H1 (cell line): ENCODE results near the gene VSTM4. TPM values are rescaled to one million over a fixed set of nuclear protein-coding genes. Genes with fewer than 3 reads are reported as not detected.

Experiments
- CTCF ChIA-PET: fragments of 300-600 bp; sonication (Branson Sonifier 250); formaldehyde crosslinking; loops from one replicate; lab custom pipeline; 2021; ENCODE audit not compliant: partially characterized antibody; lab: Charles Lee
- POLR2A ChIA-PET: fragments of 300-600 bp; sonication (Branson Sonifier 250); formaldehyde crosslinking; loops from one replicate; lab custom pipeline; 2021; ENCODE audit warnings: inconsistent platforms; ENCODE audit not compliant: partially characterized antibody; lab: Charles Lee
- DNase-seq, 2 experiments: peaks; one replicate each; pipeline versions ENCODE4 v3.0.0 to v3.0.0-alpha.2; 2010 to 2022; ENCODE audit warnings: low spot score in 2 of 2, low read depth in 1 of 2, mixed read lengths in 1 of 2
- FAIRE-seq: peaks from 2 replicates; lab custom pipeline; 2011; peaks lifted over from hg19 to GRCh38; lab: Jason Lieb, UNC
- H2AFZ ChIP-seq: 2 replicates; pipeline ENCODE4 v1.8.1; 2012; ENCODE audit warnings: low read length, inconsistent platforms
- H2AK5ac ChIP-seq: 2 replicates; pipeline ENCODE4 v1.6.1; 2013; ENCODE audit warnings: low read depth, low read length
- H2BK120ac ChIP-seq: replicated peaks from 2 replicates; pipeline ENCODE3; 2013; ENCODE audit warnings: low read depth, low read length, inconsistent platforms
- H2BK12ac ChIP-seq: 2 replicates; pipeline ENCODE4 v1.6.1; 2013; ENCODE audit warnings: low read depth, low read length
- H2BK15ac ChIP-seq: 2 replicates; pipeline ENCODE4 v1.6.1; 2013; ENCODE audit warnings: low read length
- H2BK20ac ChIP-seq: 2 replicates; pipeline ENCODE4 v1.6.1; 2013; ENCODE audit warnings: low read length
- H2BK5ac ChIP-seq: 2 replicates; pipeline ENCODE4 v1.6.1; 2013; ENCODE audit warnings: low read depth, low read length
- H3K14ac ChIP-seq: 2 replicates; pipeline ENCODE4 v1.6.1; 2013; ENCODE audit warnings: inconsistent platforms; ENCODE audit not compliant: insufficient read length
- H3K18ac ChIP-seq: 2 replicates; pipeline ENCODE4 v1.6.1; 2013; ENCODE audit warnings: low read length; ENCODE audit errors: extremely low read depth
- H3K23ac ChIP-seq: 2 replicates; pipeline ENCODE4 v1.6.1; 2013; ENCODE audit warnings: inconsistent platforms; ENCODE audit not compliant: insufficient read length
- H3K23me2 ChIP-seq: 2 replicates; pipeline ENCODE4 v1.6.1; 2013; ENCODE audit warnings: low read depth, low read length
- H3K27ac ChIP-seq: 2 replicates; pipeline ENCODE4 v1.6.1; 2011; ENCODE audit warnings: low read depth, low read length, inconsistent platforms
- H3K27me3 ChIP-seq, 4 experiments: replicated peaks in 1 of 4; 1 replicate in 1 of 4; 2 replicates in 3 of 4; pipeline versions ENCODE4 v1.6.1 to v1.8.1; 2011 to 2013; ENCODE audit warnings: low read length in 3 of 4, mild to moderate bottlenecking in 3 of 4, inconsistent platforms in 2 of 4, mixed read lengths in 2 of 4, moderate library complexity in 1 of 4; ENCODE audit not compliant: control insufficient read depth in 3 of 4, insufficient read depth in 3 of 4; ENCODE audit errors: extremely low read depth in 1 of 4
- H3K36me3 ChIP-seq, 4 experiments: 2 replicates each; pipeline versions ENCODE4 v1.6.1 to v1.8.1; 2011 to 2013; ENCODE audit warnings: mild to moderate bottlenecking in 4 of 4, low read length in 3 of 4, moderate library complexity in 2 of 4, control low read depth in 1 of 4, inconsistent platforms in 1 of 4; ENCODE audit not compliant: insufficient read depth in 4 of 4, control insufficient read depth in 2 of 4
- H3K4ac ChIP-seq: replicated peaks from 2 replicates; pipeline ENCODE3; 2013; ENCODE audit warnings: low read length, low read depth, mixed read lengths, inconsistent platforms; ENCODE audit not compliant: insufficient read length
- H3K4me1 ChIP-seq, 4 experiments: replicated peaks in 1 of 4; 1 replicate in 1 of 4; 2 replicates in 3 of 4; pipeline versions ENCODE4 v1.6.1 to v1.8.1; 2011 to 2013; ENCODE audit warnings: low read length in 3 of 4, inconsistent platforms in 2 of 4, mixed read lengths in 1 of 4; ENCODE audit not compliant: insufficient read depth in 4 of 4, control insufficient read depth in 3 of 4
- H3K4me2 ChIP-seq, 2 experiments: 2 replicates each; pipeline versions ENCODE4 v1.6.1 to v1.8.1; 2011 to 2013; ENCODE audit warnings: low read depth in 2 of 2, low read length in 2 of 2, control low read depth in 1 of 2, inconsistent platforms in 1 of 2, mild to moderate bottlenecking in 1 of 2; ENCODE audit not compliant: insufficient read depth in 1 of 2
- H3K4me3 ChIP-seq, 4 experiments: fragments of 200-600, 300-600 bp in 1 of 4; sonication (generic), shearing (Covaris generic), sonication (Bioruptor Twin) in 1 of 4; 2 replicates each; pipeline versions ENCODE4 v1.5.1 to v1.8.1; 2011 to 2016; ENCODE audit warnings: low read length in 4 of 4, low read depth in 3 of 4, control low read depth in 2 of 4, inconsistent platforms in 2 of 4, mild to moderate bottlenecking in 2 of 4, mixed read lengths in 1 of 4, moderate library complexity in 1 of 4; ENCODE audit not compliant: insufficient read depth in 2 of 4; ENCODE audit errors: extremely low read depth in 1 of 4
- H3K56ac ChIP-seq: replicated peaks from 2 replicates; pipeline ENCODE3; 2013; ENCODE audit warnings: low read depth, mild to moderate bottlenecking, mixed read lengths, low read length, inconsistent platforms; ENCODE audit not compliant: insufficient read length
- H3K79me1 ChIP-seq: 2 replicates; pipeline ENCODE4 v1.6.1; 2013; ENCODE audit warnings: low read depth, low read length, control low read depth
- H3K79me2 ChIP-seq, 2 experiments: 2 replicates each; pipeline versions ENCODE4 v1.6.1 to v1.8.1; 2012 to 2013; ENCODE audit warnings: low read length in 2 of 2, mild to moderate bottlenecking in 2 of 2, inconsistent platforms in 1 of 2; ENCODE audit not compliant: insufficient read depth in 2 of 2, control insufficient read depth in 1 of 2
- H3K9ac ChIP-seq, 4 experiments: replicated peaks in 1 of 4; 1 replicate in 1 of 4; 2 replicates in 3 of 4; pipeline versions ENCODE4 v1.6.1 to v1.8.1; 2011 to 2013; ENCODE audit warnings: low read depth in 3 of 4, low read length in 3 of 4, control low read depth in 2 of 4, mild to moderate bottlenecking in 2 of 4, moderate library complexity in 2 of 4, inconsistent platforms in 1 of 4; ENCODE audit errors: extremely low read depth in 1 of 4
- H3K9me3 ChIP-seq, 2 experiments: 2 replicates each; pipeline versions ENCODE4 v1.6.1 to v1.8.1; 2012 to 2013; ENCODE audit warnings: mild to moderate bottlenecking in 2 of 2, moderate library complexity in 2 of 2, control low read depth in 1 of 2, inconsistent platforms in 1 of 2, low read depth in 1 of 2, low read length in 1 of 2, mixed read lengths in 1 of 2; ENCODE audit not compliant: insufficient read depth in 2 of 2
- H4K20me1 ChIP-seq, 2 experiments: replicated peaks in 1 of 2; 2 replicates each; pipeline versions ENCODE3 to v1.8.1; 2011 to 2013; ENCODE audit warnings: inconsistent platforms in 2 of 2, low read length in 2 of 2, mild to moderate bottlenecking in 1 of 2; ENCODE audit not compliant: insufficient read depth in 2 of 2, control insufficient read depth in 1 of 2
- H4K5ac ChIP-seq: 2 replicates; pipeline ENCODE4 v1.6.1; 2013; ENCODE audit warnings: low read length, low read depth, mixed read lengths, inconsistent platforms; ENCODE audit not compliant: insufficient read length
- H4K8ac ChIP-seq: 2 replicates; pipeline ENCODE4 v1.8.0; 2013; ENCODE audit warnings: mild to moderate bottlenecking, moderate library complexity, low read length, inconsistent platforms; ENCODE audit not compliant: insufficient read depth; ENCODE audit errors: extremely low read depth
- H4K91ac ChIP-seq: replicated peaks from 2 replicates; pipeline ENCODE3; 2013; ENCODE audit warnings: low read length, mixed read lengths, inconsistent platforms; ENCODE audit not compliant: insufficient read length
- ASH2L ChIP-seq: fragments of 200-600, 300-600 bp; sonication (generic); IDR thresholded peaks from one replicate; pipeline ENCODE4 v1.7.1; 2017; ENCODE audit warnings: low read length
- BCL11A ChIP-seq, 2 experiments: IDR thresholded peaks; one replicate each; pipeline ENCODE4 v1.6.1; 2011; ENCODE audit warnings: low read depth in 2 of 2, low read length in 2 of 2, mild to moderate bottlenecking in 2 of 2
- CBX8 ChIP-seq: fragments of 300-800, 300-1000 bp; sonication (generic); IDR thresholded peaks from 2 replicates; pipeline ENCODE4 v1.7.1; 2016; ENCODE audit warnings: low read depth, low read length, borderline replicate concordance
- E2F6 ChIP-seq: IDR thresholded peaks from 2 replicates; pipeline ENCODE4 v1.6.1; 2012; ENCODE audit warnings: inconsistent platforms
- JUN ChIP-seq: IDR thresholded peaks from 2 replicates; pipeline ENCODE4 v1.6.1; 2011; ENCODE audit warnings: low read depth, mild to moderate bottlenecking, improper control_type of control experiment, low read length
- MAFK ChIP-seq: IDR thresholded peaks from 2 replicates; pipeline ENCODE4 v1.6.1; 2012; ENCODE audit warnings: low read depth, mild to moderate bottlenecking, improper control_type of control experiment, low read length
- POU5F1 ChIP-seq: IDR thresholded peaks from 2 replicates; pipeline ENCODE4 v1.6.1; 2011; ENCODE audit warnings: low read depth, mild to moderate bottlenecking, low read length, moderate library complexity
- RXRA ChIP-seq: IDR thresholded peaks from 2 replicates; pipeline ENCODE4 v1.6.1; 2011; ENCODE audit warnings: low read depth, mild to moderate bottlenecking, low read length, moderate library complexity; ENCODE audit not compliant: insufficient read depth
- SIRT6 ChIP-seq: IDR thresholded peaks from one replicate; pipeline ENCODE4 v1.7.1; 2012; ENCODE audit warnings: low read length, inconsistent platforms
- WGBS, 2 experiments: shearing (Covaris generic) in 1 of 2; methylation state at CpG; one replicate each; pipeline versions ENCODE4 v1.1.6 to v1.1.7; 2013 to 2015; ENCODE audit warnings: low lambda C conversion rate in 2 of 2, mixed read lengths in 2 of 2, inconsistent platforms in 1 of 2, low coverage in 1 of 2, missing lambda C conversion rate in 1 of 2; ENCODE audit not compliant: insufficient replicate concordance in 2 of 2, insufficient coverage in 1 of 2, insufficient read length in 1 of 2; ENCODE audit errors: extremely low coverage in 1 of 2, missing lambda C conversion rate in 1 of 2; 5-methylcytosine and 5-hydroxymethylcytosine counted together
- polyA plus RNA-seq, 7 experiments: library from polyadenylated mRNA; depleted of rRNA in 3 of 7; stranded (reverse) in 5 of 7; unstranded in 2 of 7; fragments of >200 nt in 5 of 7; fragments of 200-250 nt in 2 of 7; gene quantifications; 1 replicate in 5 of 7; 2 replicates in 1 of 7; 4 replicates in 1 of 7; pipeline versions ENCODE4 v1.2.1 to v1.2.3, GENCODE V29; 2011 to 2013; ENCODE audit warnings: missing spikeins in 2 of 7, mixed read lengths in 2 of 7
- total RNA-seq: library from RNA; stranded (reverse); fragmentation: NEBNext Ultra II Directional; extraction: Animal tissue kit (Norgen Biotek cat#: 25700); gene quantifications from 2 replicates; pipeline ENCODE4 v1.2.1, GENCODE V29; 2021

Gene VSTM4
- total and polyA plus RNA-seq, 2 of the 8 experiments (the other 6 are each of a cell fraction or from before 2014, with no cell fraction given) = 0.48 to 0.73 TPM

- H3K56ac ChIP-seq = no peak overlapping the region
- H2BK5ac ChIP-seq = no peak overlapping the region
- no peak overlapping the region for H3K18ac ChIP-seq
- WGBS, 2 experiments = 94% methylated on average over 6 of the region's 7 CpGs; no CpG with 5 or more reads in 1 of the 2 experiments
- H3K9me3 ChIP-seq = no peaks in the 10 kb centered on the region
- no peaks in the 10 kb centered on the region for H4K20me1 ChIP-seq
- TF ChIP-seq ASH2L (no peak), E2F6 (no peak), MAFK (no peak), POU5F1 (no peak), JUN (no peak), BCL11A (IDR thresholded peaks at IDR 0.05; ENCODE audit: low read depth in 2 of 2, low read length in 2 of 2) (no peak), SIRT6 (no peak), RXRA (no peak), CBX8 (no peak)
- H3K4me2 ChIP-seq = no peak overlapping the region
- no peak overlapping the region for H2BK15ac ChIP-seq
- H4K5ac ChIP-seq = no peak overlapping the region
- CTCF ChIA-PET = interaction anchor here (1.2 kb wide), 1 partner anchor 9 kb away, joined by 3 read pairs; no protein-coding TSS in a partner anchor
- H3K27ac ChIP-seq = no peak overlapping the region
- no peak overlapping the region; the same call in 1 of the 2 replicates for H4K8ac ChIP-seq
- H3K4me1 ChIP-seq = no peaks in the 10 kb centered on the region
- H2BK12ac ChIP-seq = no peak overlapping the region
- H3K9ac ChIP-seq = no peak overlapping the region
- no peak overlapping the region for H2BK20ac ChIP-seq
- H3K79me1 ChIP-seq = no peaks in the 10 kb centered on the region
- no peak overlapping the region for H3K14ac ChIP-seq
- H2BK120ac ChIP-seq = no peak overlapping the region
- no peak overlapping the region for H3K23ac ChIP-seq
- no peaks in the 10 kb centered on the region for H3K36me3 ChIP-seq
- no peaks in the 10 kb centered on the region; the same call in 1 of the 2 replicates for H3K23me2 ChIP-seq
- H3K27me3 ChIP-seq = no peaks in the 10 kb centered on the region; a peak in 2 of 7 replicates
- DNase-seq (no peak), FAIRE-seq (no peak)
- no peak overlapping the region for H2AFZ ChIP-seq
- no peak overlapping the region for H2AK5ac ChIP-seq
- POLR2A ChIA-PET = no interaction called here
- H3K79me2 ChIP-seq = no peaks in the 10 kb centered on the region
- no peak overlapping the region for H3K4me3 ChIP-seq
- H4K91ac ChIP-seq = no peak overlapping the region
- no peak overlapping the region for H3K4ac ChIP-seq
Observed at GRCh38 chr10:49108656-49109055, 6.7 kb downstream of the VSTM4 start.
